ENCODE data around the gene ZBTB20.

Gene ZBTB20

GRCh38 chr3:114632757-114633424 is 514.2 kb downstream of the ZBTB20 start:
- no peak for DNase-seq (ENCODE audit: low read depth in 2 of 2)

GRCh38 chr3:114627770-114628169 is 519.3 kb downstream of the ZBTB20 start:
- no peak for DNase-seq (ENCODE audit: low read depth in 2 of 2)

GRCh38 chr3:114626751-114627150 is 520.3 kb downstream of the ZBTB20 start:
- DNase-seq (ENCODE audit: low read depth in 2 of 2) = no peak

GRCh38 chr3:114624571-114625181 is 522.4 kb downstream of the ZBTB20 start:
- peak; percentile 57 to 61 for DNase-seq (ENCODE audit: low read depth in 2 of 2)

GRCh38 chr3:114624047-114624445 is 523.0 kb downstream of the ZBTB20 start:
- no peak for DNase-seq (ENCODE audit: low read depth in 2 of 2)

GRCh38 chr3:114623420-114624046 is 523.6 kb downstream of the ZBTB20 start:
- DNase-seq (ENCODE audit: low read depth in 2 of 2) = no peak

- no peak for DNase-seq (ENCODE audit: low read depth in 2 of 2)
These were observed 525.1 kb downstream of the ZBTB20 start for GRCh38 chr3:114622001-114622400.

GRCh38 chr3:114619771-114620170 is 527.3 kb downstream of the ZBTB20 start:
- no peak for DNase-seq (ENCODE audit: low read depth in 2 of 2)

- DNase-seq (ENCODE audit: low read depth in 2 of 2) = no peak
These were observed 531.5 kb downstream of the ZBTB20 start for GRCh38 chr3:114615523-114616085.

- no peak for DNase-seq (ENCODE audit: low read depth in 2 of 2)
These were observed 537.0 kb downstream of the ZBTB20 start for GRCh38 chr3:114609973-114610630.

GRCh38 chr3:114608293-114608692 is 538.8 kb downstream of the ZBTB20 start:
- DNase-seq (ENCODE audit: low read depth in 2 of 2) = peak; percentile 72 to 74

GRCh38 chr3:114606336-114606735 is 540.8 kb downstream of the ZBTB20 start:
- DNase-seq (ENCODE audit: low read depth in 2 of 2) = no peak

- no peak for DNase-seq (ENCODE audit: low read depth in 2 of 2)
These were observed 546.5 kb downstream of the ZBTB20 start for GRCh38 chr3:114600571-114600970.

- no peak for DNase-seq (ENCODE audit: low read depth in 2 of 2)
These were observed 549.2 kb downstream of the ZBTB20 start for GRCh38 chr3:114597871-114598270.

GRCh38 chr3:114597012-114597411 is 550.1 kb downstream of the ZBTB20 start:
- no peak for DNase-seq (ENCODE audit: low read depth in 2 of 2)

- DNase-seq (ENCODE audit: low read depth in 2 of 2) = no peak
These were observed 550.9 kb downstream of the ZBTB20 start for GRCh38 chr3:114596147-114596546.

GRCh38 chr3:114595522-114596028 is 551.5 kb downstream of the ZBTB20 start:
- DNase-seq (ENCODE audit: low read depth in 2 of 2) = no peak

- no peak for DNase-seq (ENCODE audit: low read depth in 2 of 2)
These were observed 556.6 kb downstream of the ZBTB20 start for GRCh38 chr3:114590309-114591047.

- no peak for DNase-seq (ENCODE audit: low read depth in 2 of 2)
These were observed 559.1 kb downstream of the ZBTB20 start for GRCh38 chr3:114587986-114588385.

- DNase-seq (ENCODE audit: low read depth in 2 of 2) = no peak
These were observed 561.0 kb downstream of the ZBTB20 start for GRCh38 chr3:114586119-114586518.

GRCh38 chr3:114585687-114586086 is 561.4 kb downstream of the ZBTB20 start:
- DNase-seq (ENCODE audit: low read depth in 2 of 2) = no peak

All from fibroblast of skin of left biceps (primary cell).